Activated CD4-positive, alpha-beta memory T cell treated with anti-CD3 and anti-CD28 coated beads for 36 hours (primary cell): Measurements from ENCODE around the gene IDI2. TPM values are rescaled to one million over a fixed set of nuclear protein-coding genes. Genes with fewer than 3 reads are reported as not detected.
A peak's percentile ranks its signal among the peaks of the same experiment; 100 is the strongest.

Experiments
- CTCF ChIA-PET: fragments of 350-600 bp; sonication (Branson Sonifier 250); formaldehyde crosslinking; loops from one replicate; lab custom pipeline; 2021; ENCODE audit warnings: antibody characterized with exemption, inconsistent platforms; lab: Charles Lee
- POLR2A ChIA-PET: fragments of 350-600 bp; sonication (Branson Sonifier 250); formaldehyde crosslinking; loops from one replicate; lab custom pipeline; 2021; ENCODE audit warnings: antibody characterized with exemption; lab: Charles Lee
- DNase-seq: peaks from one replicate; pipeline ENCODE4 v3.0.0-alpha.2; 2020
- H3K27ac Mint-ChIP-seq: one replicate; pipeline ENCODE4 v1.8.0; 2021; ENCODE audit warnings: mixed read lengths
- H3K27me3 Mint-ChIP-seq: one replicate; pipeline ENCODE4 v1.8.0; 2021; ENCODE audit warnings: mixed read lengths
- H3K36me3 Mint-ChIP-seq: one replicate; pipeline ENCODE4 v1.8.0; 2021; ENCODE audit warnings: mixed read lengths
- H3K4me1 Mint-ChIP-seq: one replicate; pipeline ENCODE4 v1.8.0; 2021; ENCODE audit warnings: low read depth, mixed read lengths
- H3K4me3 Mint-ChIP-seq: one replicate; pipeline ENCODE4 v1.8.0; 2021; ENCODE audit warnings: mild to moderate bottlenecking, mixed read lengths
- H3K9me3 Mint-ChIP-seq: one replicate; pipeline ENCODE4 v1.8.0; 2021; ENCODE audit warnings: mixed read lengths
- intact Hi-C: fragments of 100-400 bp; cut with micrococcal nuclease; formaldehyde crosslinking; loops from one replicate; pipeline ENCODE4 v1.15.1; 2023
- total RNA-seq, 2 experiments: library from RNA; stranded (reverse); gene quantifications; one replicate each; pipeline ENCODE4 v1.2.3, GENCODE V29; 2021

Gene IDI2
- total RNA-seq, 2 experiments from 2014 or later = not detected

DNA sequence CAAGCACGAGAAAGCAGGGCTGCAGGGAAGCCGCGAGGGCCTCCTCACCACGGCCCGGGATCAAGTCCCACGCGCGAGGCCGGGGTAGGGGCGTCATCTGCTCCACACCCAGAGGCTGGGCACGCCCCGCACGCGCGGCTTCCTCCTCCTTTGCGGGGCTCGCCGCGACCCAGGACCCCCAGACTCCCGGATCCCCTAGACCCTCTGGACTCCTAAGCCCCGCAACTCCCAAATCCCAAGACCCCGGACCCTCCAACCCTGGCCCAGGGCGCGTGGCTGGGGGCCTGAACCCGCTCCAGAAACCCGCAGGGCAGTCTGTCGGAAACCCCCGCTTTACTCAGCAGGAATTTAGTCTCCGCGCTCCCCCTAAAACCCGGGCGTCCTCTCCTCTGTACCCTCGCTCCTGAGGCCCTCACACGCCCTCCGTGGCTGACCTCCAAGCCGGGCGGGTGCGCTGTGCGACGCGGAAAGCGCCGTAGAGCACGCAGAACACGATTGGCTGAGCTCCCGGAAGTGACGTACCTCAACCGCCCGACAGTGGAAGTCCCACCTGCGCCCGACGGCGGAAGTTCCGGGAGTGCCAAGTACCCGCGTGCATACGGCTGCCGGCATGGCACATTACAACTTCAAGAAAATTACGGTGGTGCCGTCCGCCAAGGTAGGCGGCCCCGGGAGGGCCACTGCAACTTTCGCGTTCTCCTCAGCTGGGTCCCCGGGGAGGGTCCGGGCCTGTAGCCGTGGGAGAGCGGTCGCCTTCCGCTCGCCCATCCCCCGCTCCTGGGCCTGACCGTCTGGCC is 37.6 kb downstream of the IDI2 start, which contains the start of gene GTPBP4:
Gene GTPBP4 (plus strand): TSS at position 565 of the 797 bp plus-strand sequence. CDS start 46 bp downstream, at position 611.
- DNase-seq = peak; percentile 98
- H3K4me1 Mint-ChIP-seq = peaks cover 34% of the 10 kb centered on the region
- H3K4me3 Mint-ChIP-seq = peak within 1 kb of the TSS; percentile 93
- ChIA-PET POLR2A (interaction anchor here (0.9 to 2.4 kb wide), 9 partner anchors 10 to 68 kb away, joined by 3 to 11 read pairs (median 6); partner anchors contain the start of genes IDI1, LARP4B and WDR37), CTCF (interaction anchor here (1.0 to 1.3 kb wide), 3 partner anchors 48 to 68 kb away, joined by 3 to 6 read pairs (median 4); partner anchors contain the start of genes IDI1 and WDR37)
- H3K27ac Mint-ChIP-seq = peak within 1 kb of the TSS; percentile 92
- no peaks in the 10 kb centered on the region for H3K27me3 Mint-ChIP-seq
- H3K9me3 Mint-ChIP-seq = no peaks in the 10 kb centered on the region
- peaks cover 28% of the 10 kb centered on the region for H3K36me3 Mint-ChIP-seq
- intact Hi-C loops = loop anchor here (1.0 kb wide), 3 partner anchors 57 to 122 kb away; partner anchors contain the start of gene LARP4B

GRCh38 chr10:987620-987869 is 38.1 kb downstream of the IDI2 start:
- H3K27me3 Mint-ChIP-seq = no peaks in the 10 kb centered on the region
- no peak for DNase-seq
- H3K9me3 Mint-ChIP-seq = no peaks in the 10 kb centered on the region
- POLR2A ChIA-PET = interaction anchor here (1.1 to 2.4 kb wide), 6 partner anchors 15 to 68 kb away, joined by 3 to 11 read pairs (median 4); partner anchors contain the start of genes IDI1, LARP4B and WDR37
- H3K4me3 Mint-ChIP-seq = peak overlapping the region; percentile 93
- CTCF ChIA-PET = interaction anchor here (1.3 kb wide), 1 partner anchor 62 kb away, joined by 6 read pairs; the partner anchor contains the start of gene IDI1
- peaks cover 25% of the 10 kb centered on the region for H3K36me3 Mint-ChIP-seq
- peaks cover 34% of the 10 kb centered on the region for H3K4me1 Mint-ChIP-seq
- intact Hi-C loops = no loop called here
- peak overlapping the region; percentile 92 for H3K27ac Mint-ChIP-seq

GRCh38 chr10:986881-987619 is 38.6 kb downstream of the IDI2 start:
- H3K27ac Mint-ChIP-seq = peak overlapping the region; percentile 92
- H3K9me3 Mint-ChIP-seq = no peaks in the 10 kb centered on the region
- peaks cover 32% of the 10 kb centered on the region for H3K4me1 Mint-ChIP-seq
- peak overlapping the region; percentile 93 for H3K4me3 Mint-ChIP-seq
- CTCF ChIA-PET = interaction anchor here (1.3 kb wide), 1 partner anchor 62 kb away, joined by 6 read pairs; the partner anchor contains the start of gene IDI1
- intact Hi-C loops = no loop called here
- POLR2A ChIA-PET = interaction anchor here (1.1 to 2.4 kb wide), 4 partner anchors 43 to 69 kb away, joined by 3 to 11 read pairs (median 4); partner anchors contain the start of genes LARP4B and WDR37
- no peaks in the 10 kb centered on the region for H3K27me3 Mint-ChIP-seq
- DNase-seq = no peak
- peaks cover 22% of the 10 kb centered on the region for H3K36me3 Mint-ChIP-seq

GRCh38 chr10:986137-986825 is 39.4 kb downstream of the IDI2 start:
- no peak for DNase-seq
- Mint-ChIP-seq H3K36me3 (peaks cover 21% of the 10 kb centered on the region), H3K27ac (peak overlapping the region; percentile 38), H3K27me3 (no peaks in the 10 kb centered on the region), H3K4me1 (peaks cover 30% of the 10 kb centered on the region), H3K4me3 (peak overlapping the region; percentile 93), H3K9me3 (peaks cover under 1% of the 10 kb centered on the region)
- intact Hi-C loops = no loop called here
- ChIA-PET POLR2A (interaction anchor here (1.1 kb wide), 1 partner anchor 55 kb away, joined by 3 read pairs; the partner anchor contains the start of gene LARP4B), CTCF (interaction anchor here (0.7 kb wide), 1 partner anchor 12 kb away, joined by 3 read pairs; no protein-coding TSS in a partner anchor)

- Mint-ChIP-seq H3K4me1 (peaks cover 22% of the 10 kb centered on the region), H3K9me3 (peaks cover 9% of the 10 kb centered on the region), H3K4me3 (no peak overlapping the region), H3K27me3 (no peaks in the 10 kb centered on the region), H3K27ac (no peak overlapping the region), H3K36me3 (peaks cover 19% of the 10 kb centered on the region)
- CTCF ChIA-PET = interaction anchor here (0.7 kb wide), 1 partner anchor 13 kb away, joined by 3 read pairs; no protein-coding TSS in a partner anchor
- POLR2A ChIA-PET = no interaction called here
- no peak for DNase-seq
- intact Hi-C loops = no loop called here
These were observed 40.3 kb downstream of the IDI2 start for GRCh38 chr10:985361-985760.

DNA sequence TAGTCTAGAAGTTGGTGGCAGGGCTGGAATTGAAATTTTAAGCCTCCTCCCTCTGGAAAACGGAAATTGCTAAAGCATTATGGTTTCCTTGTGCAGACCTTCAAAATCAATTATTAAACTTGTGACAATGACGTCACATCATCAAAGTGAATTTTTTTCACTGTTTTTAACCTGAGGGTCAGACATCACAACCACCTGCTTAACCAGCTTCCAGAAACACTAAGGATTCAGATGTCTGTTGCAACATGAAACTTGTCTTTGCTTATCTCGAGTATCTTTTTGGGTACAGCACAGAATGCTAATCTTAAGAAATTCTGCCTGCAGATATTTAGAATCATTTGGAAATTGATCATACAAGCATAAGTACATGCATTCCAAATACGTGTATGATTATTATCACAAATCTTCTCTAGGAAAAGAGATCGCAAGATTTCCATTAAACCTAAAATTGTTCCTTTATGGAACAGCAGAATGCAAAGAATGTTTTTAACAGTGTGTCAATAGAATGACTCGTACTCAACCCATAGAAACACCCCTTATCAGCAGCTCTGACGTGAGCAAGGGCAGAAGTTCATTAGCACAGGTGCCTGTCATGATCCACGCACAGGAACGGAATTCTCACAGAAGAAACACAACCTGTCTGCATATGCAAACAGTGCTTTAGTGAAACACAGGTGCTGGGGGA is 41.5 kb downstream of the IDI2 start:
- POLR2A ChIA-PET = no interaction called here
- no peak for DNase-seq
- H3K4me1 Mint-ChIP-seq = peaks cover 10% of the 10 kb centered on the region
- CTCF ChIA-PET = no interaction called here
- peaks cover 20% of the 10 kb centered on the region for H3K9me3 Mint-ChIP-seq
- intact Hi-C loops = no loop called here
- no peaks in the 10 kb centered on the region for H3K27me3 Mint-ChIP-seq
- no peak overlapping the region for H3K4me3 Mint-ChIP-seq
- H3K27ac Mint-ChIP-seq = no peak overlapping the region
- H3K36me3 Mint-ChIP-seq = peaks cover 15% of the 10 kb centered on the region

- intact Hi-C loops = no loop called here
- POLR2A ChIA-PET = no interaction called here
- DNase-seq = no peak
- Mint-ChIP-seq H3K9me3 (peaks cover 26% of the 10 kb centered on the region), H3K4me3 (no peak overlapping the region), H3K27me3 (no peaks in the 10 kb centered on the region), H3K4me1 (peaks cover 7% of the 10 kb centered on the region), H3K27ac (no peak overlapping the region), H3K36me3 (peaks cover 16% of the 10 kb centered on the region)
- CTCF ChIA-PET = no interaction called here
These were observed 42.3 kb downstream of the IDI2 start for GRCh38 chr10:983401-983800.

- H3K27ac Mint-ChIP-seq = no peak overlapping the region
- no peaks in the 10 kb centered on the region for H3K27me3 Mint-ChIP-seq
- H3K36me3 Mint-ChIP-seq = peaks cover 19% of the 10 kb centered on the region
- intact Hi-C loops = no loop called here
- ChIA-PET CTCF (no interaction called here), POLR2A (no interaction called here)
- H3K9me3 Mint-ChIP-seq = peaks cover 33% of the 10 kb centered on the region
- no peaks in the 10 kb centered on the region for H3K4me1 Mint-ChIP-seq
- DNase-seq = no peak
- H3K4me3 Mint-ChIP-seq = no peak overlapping the region
These were observed 45.1 kb downstream of the IDI2 start for GRCh38 chr10:980468-981093.

DNA sequence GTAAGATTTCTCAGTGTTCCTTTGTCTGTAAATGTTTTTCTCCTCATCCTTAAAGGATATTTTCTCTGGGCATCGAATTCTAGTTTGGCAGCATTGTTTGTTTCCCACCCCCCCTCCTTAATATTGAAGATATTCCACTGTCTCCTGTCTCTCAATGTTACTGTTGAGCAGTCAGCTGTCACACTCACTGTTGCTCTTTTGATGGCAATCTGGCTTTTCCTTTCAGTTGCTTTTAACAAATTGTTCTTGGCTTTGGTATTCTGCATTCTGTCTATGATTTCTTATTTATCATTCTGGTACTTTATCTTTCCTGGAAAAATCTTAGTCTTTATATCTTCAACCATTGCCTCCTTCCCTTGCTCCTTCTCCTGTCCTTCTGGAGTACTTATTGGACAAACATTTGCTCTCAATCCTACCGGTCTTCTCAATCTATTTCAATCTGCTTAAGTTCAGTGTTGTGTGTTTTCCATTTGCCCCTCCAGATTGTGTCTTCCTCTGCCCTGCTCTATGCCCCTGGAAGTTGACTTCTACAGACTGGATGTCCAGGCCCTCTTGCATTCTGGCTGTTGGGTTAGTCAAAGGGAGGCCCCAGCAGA is 46.7 kb downstream of the IDI2 start:
- H3K4me1 Mint-ChIP-seq = no peaks in the 10 kb centered on the region
- no peak overlapping the region for H3K4me3 Mint-ChIP-seq
- H3K9me3 Mint-ChIP-seq = peaks cover 33% of the 10 kb centered on the region
- ChIA-PET CTCF (no interaction called here), POLR2A (no interaction called here)
- no peaks in the 10 kb centered on the region for H3K27me3 Mint-ChIP-seq
- intact Hi-C loops = no loop called here
- H3K27ac Mint-ChIP-seq = no peak overlapping the region
- DNase-seq = no peak
- H3K36me3 Mint-ChIP-seq = peaks cover 19% of the 10 kb centered on the region

GRCh38 chr10:976316-976715 is 49.3 kb downstream of the IDI2 start:
- ChIA-PET CTCF (no interaction called here), POLR2A (no interaction called here)
- H3K4me3 Mint-ChIP-seq = no peak overlapping the region
- no peaks in the 10 kb centered on the region for H3K27me3 Mint-ChIP-seq
- peaks cover 36% of the 10 kb centered on the region for H3K9me3 Mint-ChIP-seq
- intact Hi-C loops = no loop called here
- H3K27ac Mint-ChIP-seq = no peak overlapping the region
- DNase-seq = no peak
- H3K4me1 Mint-ChIP-seq = no peaks in the 10 kb centered on the region
- peaks cover 19% of the 10 kb centered on the region for H3K36me3 Mint-ChIP-seq

DNA sequence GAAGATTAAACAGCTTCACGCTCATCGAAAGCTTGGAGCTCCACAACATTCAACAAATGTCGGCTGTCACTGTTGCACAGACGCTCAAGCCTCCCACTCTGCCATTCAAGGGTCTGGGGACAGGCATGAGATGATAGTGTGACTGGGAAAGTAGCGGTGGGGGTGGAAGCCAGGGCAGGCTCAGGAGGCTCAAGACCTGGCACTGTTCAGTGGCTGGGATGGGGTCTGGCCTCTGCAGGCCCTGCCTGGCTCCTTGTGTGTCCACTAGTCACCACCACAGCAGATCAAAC is 50.9 kb downstream of the IDI2 start:
- CTCF ChIA-PET = no interaction called here
- Mint-ChIP-seq H3K36me3 (peaks cover 11% of the 10 kb centered on the region), H3K27ac (no peak overlapping the region), H3K9me3 (peaks cover 23% of the 10 kb centered on the region), H3K4me1 (no peaks in the 10 kb centered on the region), H3K27me3 (peaks cover 7% of the 10 kb centered on the region), H3K4me3 (no peak overlapping the region)
- intact Hi-C loops = no loop called here
- no peak for DNase-seq
- POLR2A ChIA-PET = no interaction called here
